Stimulated activated CD4-positive, alpha-beta T cell treated with anti-CD3 and anti-CD28 coated beads, TNF-alpha, amount 100 ng/mL, for 4 hours (primary cell): ENCODE measurements around the gene MMP3.

ENCODE experiments used
- DNase-seq, 3 experiments: peaks; one replicate each; pipeline ENCODE4 v3.0.0-alpha.2; 2020; ENCODE audit warnings: low read depth in 3 of 3

MMP3 gene

DNA sequence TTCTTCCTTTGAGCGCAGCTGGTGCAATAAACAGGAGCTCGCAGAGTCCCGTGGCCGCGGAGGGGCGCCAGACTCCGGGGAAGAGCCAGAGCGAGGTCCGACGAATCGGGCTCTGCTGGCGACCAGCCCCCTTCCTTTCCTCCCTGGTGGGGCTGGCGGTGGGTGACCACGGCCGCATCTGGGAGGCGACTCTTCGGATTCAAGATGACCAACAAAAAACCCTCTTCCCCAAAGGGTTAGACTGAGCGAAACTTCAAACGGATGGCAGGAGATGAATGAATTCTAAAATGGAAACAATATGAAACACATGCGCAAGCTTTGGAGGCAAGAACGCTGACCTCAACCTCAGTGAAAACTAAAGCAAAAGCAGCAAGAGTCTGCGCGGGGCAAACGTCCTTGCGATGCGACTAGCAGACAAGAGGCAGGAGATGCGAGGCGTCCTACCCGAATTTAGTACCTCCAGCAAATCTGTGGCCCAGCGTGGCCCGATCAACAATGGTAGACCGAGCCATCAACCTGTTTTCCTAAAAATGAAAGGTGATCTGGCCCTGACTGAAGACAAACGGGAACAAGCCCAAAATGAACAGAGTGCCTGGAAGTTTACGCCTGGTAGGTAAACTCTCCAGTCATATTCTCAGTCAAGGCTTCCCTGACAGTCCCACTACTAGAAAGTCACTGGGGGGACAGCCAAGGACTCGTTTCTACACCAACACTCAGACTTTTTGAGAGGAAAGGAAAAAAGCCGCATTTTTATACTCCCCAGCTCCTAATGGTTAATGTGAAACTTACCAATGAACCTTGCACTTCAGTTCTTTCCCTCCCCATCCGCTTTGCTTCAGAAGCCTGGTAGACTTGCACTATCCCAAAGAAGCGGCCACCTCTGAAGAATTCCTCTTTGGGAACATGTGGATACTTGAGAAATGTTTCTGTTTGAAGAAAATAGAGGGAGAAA is 11.6 kb downstream of the MMP3 start:
- DNase-seq, result no peak

DNA sequence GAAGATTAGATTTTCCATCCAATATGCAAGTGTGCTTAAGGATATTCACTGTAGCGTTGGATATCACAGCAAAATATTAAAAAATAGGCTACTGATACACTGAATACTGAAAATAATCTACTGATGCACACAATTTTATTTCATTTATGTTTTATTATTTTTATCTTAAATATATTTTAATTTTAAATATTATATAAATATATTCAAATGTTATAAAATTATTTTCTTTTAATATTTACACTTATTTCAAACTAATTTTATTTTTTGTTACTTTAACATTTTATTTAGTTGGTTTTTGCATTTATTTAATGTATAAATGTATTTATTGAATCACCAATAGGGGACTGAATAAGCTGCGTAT is 12.3 kb downstream of the MMP3 start:
- DNase-seq, result no peak

DNA sequence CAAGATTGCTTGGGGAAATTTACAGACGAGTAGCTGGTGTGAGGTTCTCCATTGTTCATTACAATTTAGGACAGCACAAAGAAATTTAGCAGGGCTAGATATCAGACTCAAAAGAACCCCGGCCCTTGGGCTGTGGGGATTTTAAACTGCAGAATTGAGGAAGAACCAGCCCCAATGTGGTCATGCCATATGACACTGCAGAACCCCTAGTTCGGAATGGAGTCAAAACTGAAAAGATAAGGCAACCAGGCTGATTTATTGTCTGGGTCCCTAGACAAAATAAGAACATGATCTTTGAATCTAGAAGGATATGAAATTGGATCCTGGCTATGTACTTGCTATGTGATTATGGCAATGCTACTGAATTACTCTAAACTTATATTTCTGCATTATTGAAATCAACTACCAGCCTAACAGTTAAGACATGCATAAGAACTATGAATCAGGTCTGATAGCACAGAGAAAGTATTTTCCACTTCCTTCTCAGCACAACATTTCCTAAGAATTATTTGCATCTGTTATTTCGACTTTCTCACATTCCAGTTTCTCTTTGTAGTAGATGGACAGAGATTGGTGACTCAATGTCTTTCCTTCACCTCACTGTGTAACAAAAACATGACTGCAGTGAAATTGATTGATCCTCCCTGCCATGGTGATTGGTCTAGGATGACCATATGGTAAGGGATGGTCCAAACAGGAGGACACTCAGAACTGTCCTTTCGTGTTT is 13.2 kb downstream of the MMP3 start:
- DNase-seq, result no peak

DNA sequence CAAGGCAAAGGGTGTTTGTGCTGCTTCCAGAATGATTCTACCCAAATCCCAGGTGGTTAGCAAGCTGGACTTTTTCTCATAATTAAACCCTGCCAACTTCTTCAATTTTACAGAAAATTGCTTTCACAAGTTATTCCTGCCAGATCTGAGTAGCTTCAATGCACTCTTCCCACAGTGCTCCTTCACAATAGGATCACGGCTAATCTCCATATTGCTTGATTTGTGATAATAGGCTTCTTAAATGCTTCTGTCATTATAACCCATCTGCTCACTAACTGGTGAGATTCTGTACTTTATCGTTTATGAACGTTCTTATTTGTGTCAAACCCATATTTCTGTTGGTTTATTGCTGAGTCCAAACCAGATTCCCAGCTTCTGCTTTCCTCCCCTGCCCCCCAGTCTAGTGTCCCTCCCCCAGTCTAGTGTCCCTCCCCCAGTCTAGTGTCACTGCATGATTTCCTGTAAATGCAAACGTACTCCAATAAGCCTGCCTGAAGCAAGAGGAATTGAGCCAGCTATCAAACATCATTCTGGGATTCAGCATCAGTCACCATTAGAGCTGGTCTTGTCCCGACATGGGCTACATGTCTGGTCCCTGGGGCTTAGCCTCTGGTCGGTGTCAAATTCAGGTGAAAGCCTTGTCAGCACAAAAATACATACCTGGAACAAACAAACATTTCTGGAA is 14.0 kb downstream of the MMP3 start:
- no peak for DNase-seq

DNA sequence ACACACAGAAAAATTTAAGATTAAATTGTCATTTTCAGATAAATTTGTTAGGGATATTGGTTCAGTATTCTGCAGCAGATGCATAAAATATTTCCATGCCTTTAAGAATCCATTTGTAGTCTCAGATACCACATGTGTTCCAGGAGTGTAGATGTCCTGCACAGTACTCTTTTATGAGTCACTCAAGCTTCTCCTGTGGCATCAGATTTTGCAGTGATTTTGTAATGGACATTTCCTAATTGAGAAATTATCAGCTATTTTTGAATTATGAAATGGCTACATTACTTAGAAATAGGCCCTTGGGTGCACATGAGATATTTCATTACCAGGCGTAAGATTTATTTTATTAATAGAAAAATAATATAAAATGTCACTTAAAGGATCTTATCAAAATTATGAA is 18.9 kb downstream of the MMP3 start:
- no peak for DNase-seq

- no peak for DNase-seq
Measured at GRCh38 chr11:102819491-102819890, 23.9 kb downstream of the MMP3 start.

DNA sequence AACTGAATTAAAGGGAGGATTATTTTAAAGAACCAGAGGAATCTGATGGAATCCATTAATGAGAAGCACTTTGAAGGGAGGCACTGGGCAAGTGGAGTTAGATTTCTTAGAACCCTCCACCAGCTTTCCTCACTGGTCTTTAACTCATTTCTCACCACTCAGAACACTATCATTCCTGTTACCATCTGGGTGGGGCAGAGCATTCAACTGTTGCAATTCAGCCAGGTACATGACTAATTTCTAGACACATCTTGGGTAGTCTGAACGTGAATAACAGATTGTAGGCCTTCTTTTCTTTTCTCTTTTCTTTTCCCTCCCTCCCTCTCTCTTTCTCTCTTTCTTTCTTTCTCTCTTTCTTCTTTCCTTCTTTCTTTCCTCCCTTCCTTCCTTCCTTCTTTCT is 29.9 kb downstream of the MMP3 start:
- DNase-seq, result no peak

- DNase-seq, result no peak
Measured at GRCh38 chr11:102812188-102812587, 31.2 kb downstream of the MMP3 start.

- DNase-seq, result no peak
Measured at GRCh38 chr11:102810950-102811660, 32.3 kb downstream of the MMP3 start.

DNA sequence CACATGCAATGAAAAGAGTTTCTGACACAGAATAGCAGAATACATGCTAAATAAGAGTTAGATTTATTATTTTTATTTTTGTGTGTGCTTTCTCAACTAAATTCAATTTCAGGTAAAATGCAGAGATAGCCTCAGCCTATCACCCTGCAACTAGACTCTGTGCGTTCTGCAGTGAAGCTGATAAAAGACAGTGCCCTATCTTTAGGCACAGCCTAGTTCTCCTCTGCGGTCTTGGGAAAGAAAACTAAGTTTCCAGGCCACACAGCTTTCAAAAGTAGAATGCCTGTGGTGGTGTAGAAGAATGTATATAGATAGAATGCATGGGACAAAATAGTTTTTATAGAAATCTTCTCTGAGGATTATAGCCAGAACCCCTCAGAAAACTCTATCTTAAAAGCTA is 33.4 kb downstream of the MMP3 start:
- no peak for DNase-seq

GRCh38 chr11:102807921-102808320 is 35.5 kb downstream of the MMP3 start:
- DNase-seq, result no peak

GRCh38 chr11:102806296-102806695 is 37.1 kb downstream of the MMP3 start:
- no peak for DNase-seq

DNA sequence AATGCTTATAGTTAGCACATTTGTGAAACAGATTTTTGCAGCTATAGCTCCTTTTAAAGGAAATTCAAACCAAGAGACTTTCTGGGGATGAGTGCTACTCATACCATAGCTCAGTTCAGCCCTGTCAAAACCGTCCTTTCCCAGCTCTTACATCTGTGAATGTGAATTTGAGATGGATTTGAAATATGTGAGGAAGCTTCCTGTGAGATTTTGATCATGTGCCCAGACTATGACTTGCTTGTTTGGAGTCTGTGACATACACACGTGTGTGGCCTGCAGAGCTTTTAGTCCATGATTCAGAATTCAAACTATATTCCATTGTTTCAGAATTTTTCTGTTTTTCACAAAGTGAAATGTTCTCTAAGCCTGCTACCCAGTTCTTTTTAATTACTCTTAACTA is 41.1 kb downstream of the MMP3 start:
- DNase-seq, result no peak

- DNase-seq, result no peak
Measured at GRCh38 chr11:102800767-102801166, 42.6 kb downstream of the MMP3 start.

GRCh38 chr11:102799681-102800340 is 43.6 kb downstream of the MMP3 start:
- no peak for DNase-seq

GRCh38 chr11:102798012-102798746 is 45.2 kb downstream of the MMP3 start, which contains the start of gene MMP1:
Gene MMP1 (minus strand): TSS chr11:102798160. CDS start chr11:102798092, 68 bp downstream.
- DNase-seq, result no peak

- DNase-seq, result no peak
Measured at GRCh38 chr11:102794382-102794781, 49.0 kb downstream of the MMP3 start.

GRCh38 chr11:102793677-102794290 is 49.6 kb downstream of the MMP3 start:
- DNase-seq, result no peak

DNA sequence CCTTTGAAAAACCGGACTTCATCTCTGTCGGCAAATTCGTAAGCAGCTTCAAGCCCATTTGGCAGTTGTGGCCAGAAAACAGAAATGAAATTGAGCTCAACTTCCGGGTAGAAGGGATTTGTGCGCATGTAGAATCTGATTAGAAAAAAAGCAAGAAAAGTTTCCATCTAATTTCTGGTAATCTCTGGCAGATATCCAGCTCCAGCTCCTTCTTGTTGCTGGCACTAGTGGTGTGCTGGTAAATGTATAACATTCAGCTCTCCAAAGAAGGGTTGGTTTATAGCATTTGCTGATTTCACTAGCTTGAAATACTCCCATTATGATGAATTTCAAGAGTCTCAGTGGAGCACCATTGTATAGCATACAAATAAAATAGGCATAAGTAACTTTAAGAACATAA is 50.8 kb downstream of the MMP3 start:
- no peak for DNase-seq
